Psoas muscle (tissue), 8 donors: ENCODE results near the gene GRM7. TPM values are rescaled to one million over a fixed set of nuclear protein-coding genes. Genes with fewer than 3 reads are reported as not detected.

Experiments
- ATAC-seq, 4 donors: fragments of 200-7000 bp; cut with Tn5 transposase; one replicate each; pipeline ENCODE4 v1.9.1; 2020; ENCODE audit warnings: moderate library complexity in 3 of 4, mild to moderate bottlenecking in 2 of 4
- DNase-seq, 2 donors: peaks; one replicate each; pipeline ENCODE4 v3.0.0-alpha.2; 2020
- H3K27ac ChIP-seq: fragments of 200-600 bp; one replicate; pipeline ENCODE4 v1.8.0; 2022
- H3K27me3 ChIP-seq, 3 donors: fragments of 200-600 bp in 1 of 3; one replicate each; pipeline versions ENCODE4 v1.6.1 to v1.8.0; 2013 to 2022; ENCODE audit warnings: low read length in 2 of 3, mild to moderate bottlenecking in 2 of 3, moderate library complexity in 1 of 3; ENCODE audit not compliant: insufficient read depth in 3 of 3
- H3K36me3 ChIP-seq, 2 donors: fragments of 200-600 bp in 1 of 2; one replicate each; pipeline versions ENCODE4 v1.6.1 to v1.8.0; 2013 to 2022; ENCODE audit warnings: low read depth in 1 of 2, mild to moderate bottlenecking in 1 of 2, moderate library complexity in 1 of 2; ENCODE audit not compliant: insufficient read depth in 1 of 2
- H3K4me1 ChIP-seq: fragments of 200-600 bp; one replicate; pipeline ENCODE4 v1.8.0; 2022
- H3K4me3 ChIP-seq: fragments of 200-600 bp; one replicate; pipeline ENCODE4 v1.8.0; 2022; ENCODE audit warnings: mild to moderate bottlenecking
- H3K9me3 ChIP-seq: fragments of 200-600 bp; one replicate; pipeline ENCODE4 v1.8.0; 2022
- CTCF ChIP-seq: fragments of 200-600 bp; IDR thresholded peaks from one replicate; pipeline ENCODE4 v1.8.0; 2022; ENCODE audit warnings: antibody characterized with exemption
- WGBS, 3 donors: extraction: QIAGEN DNeasy Blood & Tissue Kit; methylation state at CpG; one replicate each; pipeline versions ENCODE4 v1.1.6 to v1.1.7; 2013; 5-methylcytosine and 5-hydroxymethylcytosine counted together
- intact Hi-C, 2 donors: fragments of 100-400 bp; cut with DNase I; formaldehyde crosslinking; loops; one replicate each; pipeline versions ENCODE4 v1.11.0 to v1.14.2; 2022
- polyA plus RNA-seq, 3 donors: library from polyadenylated mRNA; stranded (reverse); fragments of 200-250 nt; gene quantifications; one replicate each; pipeline ENCODE4 v1.2.3, GENCODE V29; 2013
- total RNA-seq, 4 donors: library from RNA; stranded (reverse); fragmentation: NEBNext Ultra II Directional in 2 of 4; extraction: Animal tissue kit (Norgen Biotek cat#: 25700) in 2 of 4; gene quantifications; one replicate each; pipeline versions ENCODE4 v1.2.1 to v1.2.4, GENCODE V29; 2021 to 2023
- donor health status: healthy with polysubstance abuse.
- donor health status: DM: no; HTN: no; CAD: no; lungs with moderate emphysema.
- donor health status: Bipolar disorder and iron deficiency.
- donor health status: healthy.
- donor health status: DM: yes; HTN: yes; CAD: no.
- donor health status: DM: no; HTN: no; CAD: no.
- donor health status: DM: no; HTN: no; CAD: no.
- donor health status: DM: yes; HTN: yes; CAD: no.

GRM7 gene
- total and polyA plus RNA-seq, 7 donors = 0.01 TPM; not detected in 6

- Histone ChIP-seq H3K4me3 (no peak overlapping the region), H3K4me1 (no peaks in the 10 kb centered on the region), H3K9me3 (no peaks in the 10 kb centered on the region), H3K36me3 (no peaks in the 10 kb centered on the region), H3K27me3 (peaks cover 0 to 3% (median 0%) of the 10 kb centered on the region in 3 donors), H3K27ac (no peak overlapping the region)
- no peak for DNase-seq
- intact Hi-C loops = no loop called here
- WGBS, 3 donors = 92 to 94% (median 93%) methylated on average over 3 of the region's 3 CpGs
- no peak for ATAC-seq
- no peak for TF ChIP-seq CTCF
These were observed 221.3 kb downstream of the GRM7 start for GRCh38 chr3:7082244-7082643.

GRCh38 chr3:7086417-7086816, 225.5 kb downstream of the GRM7 start:
- no peak for DNase-seq
- ATAC-seq = no peak
- H3K9me3 ChIP-seq = no peaks in the 10 kb centered on the region
- WGBS, 3 donors = 42 to 56% (median 52%) methylated on average over 2 of the region's 2 CpGs
- no peak for TF ChIP-seq CTCF
- H3K36me3 ChIP-seq = no peaks in the 10 kb centered on the region
- no peaks in the 10 kb centered on the region for H3K4me1 ChIP-seq
- intact Hi-C loops = no loop called here
- no peak overlapping the region for H3K4me3 ChIP-seq
- H3K27ac ChIP-seq = no peak overlapping the region
- H3K27me3 ChIP-seq = peaks cover 0 to 3% (median 0%) of the 10 kb centered on the region in 3 donors

- DNase-seq (no peak), ATAC-seq (no peak)
These were observed 234.2 kb downstream of the GRM7 start for GRCh38 chr3:7095116-7095515.

GRCh38 chr3:7100136-7100535, 239.2 kb downstream of the GRM7 start:
- TF ChIP-seq CTCF = no peak
- 81 to 83% (median 83%) methylated on average over 1 of the region's 1 CpG for WGBS, 3 donors

More at GRCh38 chr3:7095116-7095515, 234.2 kb downstream of the GRM7 start:
- Histone ChIP-seq H3K27me3 (no peaks in the 10 kb centered on the region), H3K27ac (no peak overlapping the region), H3K4me1 (no peaks in the 10 kb centered on the region), H3K4me3 (no peak overlapping the region), H3K9me3 (no peaks in the 10 kb centered on the region), H3K36me3 (no peaks in the 10 kb centered on the region)
- WGBS, 3 donors = 64 to 81% (median 76%) methylated on average over 1 of the region's 1 CpG
- intact Hi-C loops = no loop called here
- no peak for TF ChIP-seq CTCF

GRCh38 chr3:7106635-7107034, 245.7 kb downstream of the GRM7 start:
- no peaks in the 10 kb centered on the region for H3K36me3 ChIP-seq
- H3K27me3 ChIP-seq = no peaks in the 10 kb centered on the region
- peak in 1 of 4 donors; percentile 44 for ATAC-seq
- no peak for DNase-seq
- no peak for TF ChIP-seq CTCF
- no peaks in the 10 kb centered on the region for H3K9me3 ChIP-seq
- H3K4me1 ChIP-seq = no peaks in the 10 kb centered on the region
- intact Hi-C loops = no loop called here
- no peak overlapping the region for H3K4me3 ChIP-seq
- H3K27ac ChIP-seq = no peak overlapping the region
- WGBS, 3 donors = 38 to 58% (median 43%) methylated on average over 1 of the region's 1 CpG

More at GRCh38 chr3:7100136-7100535, 239.2 kb downstream of the GRM7 start:
- H3K4me3 ChIP-seq = no peak overlapping the region
- H3K4me1 ChIP-seq = no peaks in the 10 kb centered on the region
- intact Hi-C loops = no loop called here
- H3K9me3 ChIP-seq = no peaks in the 10 kb centered on the region
- no peaks in the 10 kb centered on the region for H3K27me3 ChIP-seq
- DNase-seq (no peak), ATAC-seq (no peak)
- no peak overlapping the region for H3K27ac ChIP-seq
- no peaks in the 10 kb centered on the region for H3K36me3 ChIP-seq
